HG03097 (cell line): ENCODE measurements around the gene ANTXR1.
A peak's percentile ranks its signal among the peaks of the same experiment; 100 is the strongest.

Experiments used
- ATAC-seq: cut with Tn5 transposase; IDR thresholded peaks from one replicate; pipeline ENCODE4 v1.9.1; 2021; ENCODE audit not compliant: unreplicated experiment, low FRiP score

The ANTXR1 gene

DNA sequence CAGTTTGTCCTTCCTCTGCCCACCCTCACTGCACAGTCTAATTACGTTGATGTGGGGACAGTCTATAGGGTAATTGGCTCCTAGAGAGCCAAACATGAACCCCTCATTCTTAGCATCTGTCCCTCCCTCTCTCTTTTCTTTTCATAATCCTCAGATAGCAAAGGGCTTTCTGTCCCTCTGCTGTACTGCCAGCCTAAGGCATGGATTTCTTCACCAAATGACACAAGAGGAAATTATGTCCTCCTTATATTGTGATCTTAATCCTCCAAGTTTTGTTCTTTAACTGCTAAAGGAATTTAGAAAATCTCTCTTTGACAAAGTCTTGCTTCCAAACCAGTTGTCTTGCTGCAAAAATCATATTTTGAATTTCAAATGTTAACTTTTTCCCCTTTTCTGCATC lies 18.5 kb downstream of the ANTXR1 start:
- no peak for ATAC-seq

DNA sequence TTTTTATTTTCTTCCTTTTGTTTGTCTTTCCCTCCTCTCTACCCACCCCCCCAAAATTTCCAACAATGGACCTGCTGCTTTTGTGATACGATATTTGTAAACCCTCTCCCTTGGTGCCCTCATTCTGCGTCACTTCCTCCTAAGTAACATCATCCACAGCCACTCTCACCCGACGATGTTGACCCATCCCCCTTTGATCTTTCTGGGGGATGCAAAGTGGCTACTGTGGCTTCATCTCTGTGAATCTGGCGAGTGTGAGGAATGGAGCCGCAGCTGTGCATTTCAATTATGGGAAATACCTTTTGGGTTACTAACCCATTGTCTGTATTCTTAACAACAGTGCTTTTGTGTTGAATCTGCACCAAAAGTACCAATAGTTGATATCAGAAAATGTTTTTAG lies 19.4 kb downstream of the ANTXR1 start:
- no peak for ATAC-seq

DNA sequence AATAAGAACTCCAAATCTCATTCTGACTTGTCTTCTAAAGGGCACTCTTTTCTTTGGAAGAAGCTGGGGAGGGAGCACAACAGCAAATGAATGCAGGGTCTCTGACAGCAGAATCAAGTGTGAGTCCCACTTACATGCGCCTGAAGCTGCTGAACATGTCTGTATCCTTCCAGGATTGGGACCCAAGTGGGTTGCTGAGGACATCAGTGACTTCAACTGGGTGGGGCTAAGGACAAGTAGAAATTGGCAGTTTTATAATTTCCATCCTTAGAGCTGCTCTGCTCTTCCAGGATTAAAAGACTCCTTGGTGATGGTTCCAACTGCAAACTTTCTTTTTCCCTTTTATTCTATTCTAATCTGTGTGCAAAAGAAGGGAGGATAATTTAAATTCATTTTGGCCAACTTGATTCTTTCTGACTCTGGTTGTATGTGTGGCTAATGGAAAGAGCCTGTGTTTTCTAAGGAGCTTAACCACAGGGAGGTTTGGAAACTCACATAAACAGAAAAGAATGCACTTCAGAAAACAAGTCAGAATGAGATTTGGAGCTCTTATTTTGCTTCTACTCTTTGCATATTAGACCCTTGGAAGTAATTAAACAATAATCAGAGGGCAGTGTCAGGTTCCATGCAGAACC lies 20.6 kb downstream of the ANTXR1 start:
- ATAC-seq: no peak

DNA sequence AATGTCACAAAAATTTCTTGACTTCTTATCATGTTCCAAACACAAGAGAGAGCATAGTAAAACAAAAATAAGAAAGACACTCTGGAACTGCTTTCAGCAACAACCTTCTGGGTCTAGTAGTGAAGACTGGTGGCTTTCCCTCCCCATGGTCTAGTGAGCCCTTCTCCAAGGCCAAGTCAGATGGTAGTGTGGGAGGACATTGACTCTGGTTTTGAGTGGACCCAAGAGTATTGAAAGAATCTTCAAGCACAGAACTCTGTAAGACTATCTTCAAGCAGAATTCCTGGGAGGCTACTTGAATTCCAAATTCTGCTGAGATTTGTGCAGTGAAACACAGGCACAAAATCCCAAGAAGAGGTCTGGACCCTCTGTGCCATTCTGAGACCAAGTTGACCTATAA lies 21.1 kb downstream of the ANTXR1 start:
- no peak for ATAC-seq

DNA sequence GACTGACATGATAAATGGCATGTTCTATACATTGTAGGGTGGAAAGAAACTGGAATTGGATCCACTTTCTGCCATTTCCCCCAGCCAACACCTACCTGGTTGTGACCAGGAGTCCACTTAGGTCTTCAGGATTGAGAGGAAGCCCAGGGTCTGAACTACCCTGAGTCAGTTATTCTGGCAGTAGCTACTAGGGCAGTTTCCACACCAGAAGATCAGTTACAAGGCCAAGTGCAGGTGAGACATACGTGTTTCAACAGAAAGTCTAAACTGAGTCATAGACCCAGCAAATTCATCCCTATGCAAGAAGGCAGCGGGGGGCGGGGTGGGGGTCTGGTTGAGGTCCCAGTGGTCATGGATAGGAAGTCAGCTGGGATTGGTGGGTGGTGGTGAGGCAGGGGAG lies 21.9 kb downstream of the ANTXR1 start:
- ATAC-seq: no peak

DNA sequence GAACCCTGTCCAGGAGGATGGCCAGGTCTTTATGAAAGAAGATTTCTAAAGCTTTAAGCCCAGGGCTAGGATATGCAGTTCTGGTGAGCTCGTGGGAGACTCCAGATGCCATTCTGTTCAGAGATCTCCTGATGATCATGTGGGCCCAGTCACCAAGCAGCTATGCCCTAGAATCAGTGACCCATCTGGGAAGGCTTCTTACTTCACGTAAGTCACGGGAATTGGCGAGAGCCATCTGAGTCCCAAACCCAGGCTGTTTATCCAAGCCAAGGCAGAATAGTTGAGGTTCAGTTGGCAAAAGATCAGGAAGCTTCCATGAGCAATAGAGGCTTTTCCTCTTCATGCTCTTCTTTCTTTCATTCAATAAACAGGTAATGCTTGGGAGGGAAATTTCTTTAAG lies 23.9 kb downstream of the ANTXR1 start:
- no peak for ATAC-seq

DNA sequence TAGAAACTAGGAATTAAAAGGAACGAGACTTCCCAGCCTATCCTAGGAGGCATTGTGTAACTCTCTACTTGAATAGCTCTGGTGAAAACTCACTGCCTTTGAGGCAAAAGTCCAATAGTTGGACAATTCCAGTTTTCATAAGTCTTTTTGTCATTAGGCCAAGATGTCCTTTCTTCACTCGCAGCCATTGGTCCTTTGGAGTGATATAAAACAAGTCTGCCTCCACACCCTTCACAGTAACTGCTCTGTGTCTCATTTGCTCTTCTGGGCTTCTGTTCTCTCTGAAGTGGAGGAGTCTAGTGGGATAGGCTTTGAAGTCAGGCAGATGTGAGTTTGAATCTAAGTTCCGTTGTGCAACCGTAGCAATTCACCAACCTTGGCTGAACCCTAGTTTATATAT lies 28.2 kb downstream of the ANTXR1 start:
- ATAC-seq: no peak

GRCh38 chr2:69043736-69044400 lies 30.9 kb downstream of the ANTXR1 start:
- ATAC-seq: no peak

GRCh38 chr2:69046221-69046662 lies 33.3 kb downstream of the ANTXR1 start:
- ATAC-seq: no peak

DNA sequence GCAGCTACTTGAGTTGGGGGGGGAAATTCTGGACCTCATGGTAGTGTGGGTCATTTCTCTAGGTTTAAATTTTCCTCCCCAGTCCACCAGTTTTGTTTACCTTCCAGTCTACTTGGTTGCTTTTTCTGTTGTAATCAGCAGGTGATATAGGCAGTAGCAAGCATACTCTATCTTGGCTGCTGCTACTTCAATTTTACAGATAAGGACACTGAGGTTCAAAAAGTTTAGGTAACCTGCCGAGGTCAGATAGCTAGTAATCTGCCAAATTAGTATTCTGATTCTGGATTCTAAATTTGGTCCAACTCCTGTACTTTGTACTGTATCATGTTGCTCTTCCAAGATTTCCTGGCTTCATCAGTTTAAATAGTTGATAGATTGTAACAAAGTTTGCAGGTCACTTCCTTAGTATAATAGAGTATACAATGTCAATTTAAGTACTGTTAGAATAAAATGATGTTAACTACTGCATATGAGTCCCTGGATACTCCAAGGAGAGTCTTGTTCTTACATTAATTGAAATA lies 34.7 kb downstream of the ANTXR1 start:
- no peak for ATAC-seq

- ATAC-seq: no peak
Observed at GRCh38 chr2:69050802-69051201, 37.8 kb downstream of the ANTXR1 start.

- ATAC-seq: no peak
Observed at GRCh38 chr2:69053416-69053965, 40.5 kb downstream of the ANTXR1 start.

GRCh38 chr2:69054431-69054830 lies 41.5 kb downstream of the ANTXR1 start:
- ATAC-seq: peak; percentile 76

GRCh38 chr2:69055688-69056470 lies 42.9 kb downstream of the ANTXR1 start:
- no peak for ATAC-seq

DNA sequence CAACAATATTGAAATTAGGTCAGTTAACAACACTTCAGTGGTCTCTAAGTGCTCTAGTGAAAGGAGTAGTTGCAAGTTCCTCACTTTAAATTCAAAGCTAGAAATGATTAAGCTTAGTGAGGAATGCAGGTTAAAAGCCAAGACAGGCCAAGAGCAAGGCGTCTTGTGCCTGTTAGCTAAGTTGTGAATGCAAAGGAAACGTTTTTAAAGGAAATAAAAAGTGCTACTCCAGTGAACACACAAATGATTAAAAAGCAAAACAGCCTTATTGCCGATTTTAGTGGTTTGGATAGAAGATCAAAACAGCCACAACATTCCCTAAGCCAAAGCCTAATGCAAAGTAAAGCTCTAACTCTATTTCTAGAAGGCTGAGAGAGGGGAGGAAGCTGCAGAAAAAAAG lies 44.7 kb downstream of the ANTXR1 start:
- ATAC-seq: no peak

- no peak for ATAC-seq
Observed at GRCh38 chr2:69059731-69060290, 46.8 kb downstream of the ANTXR1 start.

- ATAC-seq: no peak
Observed at GRCh38 chr2:69060938-69061501, 48.0 kb downstream of the ANTXR1 start.

DNA sequence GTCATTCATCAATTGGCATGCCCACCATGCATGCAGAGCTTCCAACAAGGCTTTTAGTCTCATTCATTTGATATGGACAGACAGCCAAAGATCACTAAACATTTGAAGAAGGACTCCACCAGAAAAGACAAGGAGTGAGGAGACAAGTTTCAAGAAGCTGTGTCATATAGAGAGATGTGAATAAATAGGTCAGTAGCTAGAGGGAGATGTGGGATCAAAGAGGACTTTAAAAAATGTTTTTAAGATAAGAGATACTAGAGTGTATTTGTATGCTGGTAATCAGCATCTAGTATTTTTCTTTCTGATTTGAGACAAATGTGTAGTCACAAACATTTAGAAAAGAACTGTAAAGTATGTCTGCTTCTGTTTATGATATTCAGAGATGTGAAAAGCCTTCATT lies 48.5 kb downstream of the ANTXR1 start:
- ATAC-seq: no peak

DNA sequence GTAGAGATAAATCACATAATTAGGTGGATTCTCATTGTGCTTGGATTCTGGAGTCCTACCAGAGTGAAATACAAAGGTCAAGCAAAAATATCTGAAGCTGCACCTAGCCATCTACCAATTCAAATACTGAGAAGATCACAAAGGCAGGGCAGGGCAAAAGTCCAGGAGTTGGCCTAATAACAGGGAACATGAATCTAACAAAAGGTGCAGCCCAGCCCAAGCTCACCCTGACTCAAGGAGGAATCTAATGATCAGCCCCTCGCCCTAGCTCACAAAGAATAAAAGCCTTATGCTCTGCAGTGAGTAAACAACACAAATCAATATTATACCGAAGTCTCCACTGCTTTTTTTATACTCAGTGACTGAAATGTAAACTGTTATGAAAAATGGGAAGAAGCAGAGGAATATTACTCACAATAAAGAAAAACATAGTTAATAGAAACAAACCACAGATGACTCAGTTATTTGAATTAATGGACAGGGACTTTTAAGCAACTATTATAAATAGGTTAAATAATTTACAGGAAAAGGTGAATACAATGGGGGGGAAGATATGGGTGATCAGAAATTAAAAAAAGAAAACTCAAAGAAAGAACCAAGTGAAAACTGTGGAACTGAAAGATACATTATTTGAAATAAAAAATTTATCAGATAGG lies 49.5 kb downstream of the ANTXR1 start:
- no peak for ATAC-seq

GRCh38 chr2:69065735-69066336 lies 52.9 kb downstream of the ANTXR1 start:
- no peak for ATAC-seq
